WTC11 (cell line): ENCODE data around the gene RNF7. TPM values are rescaled to one million over a fixed set of nuclear protein-coding genes. Genes with fewer than 3 reads are reported as not detected.

Experiments used
- ATAC-seq: fragments of 200-7000 bp; cut with Tn5 transposase; 2 replicates; pipeline ENCODE4 v1.10.0; 2021; ENCODE audit warnings: mild to moderate bottlenecking, moderate library complexity
- CTCF ChIA-PET: fragments of 300-600 bp; sonication (Branson Sonifier 250); formaldehyde crosslinking; loops from one replicate; lab custom pipeline; 2021; ENCODE audit warnings: antibody characterized with exemption; lab: Charles Lee
- POLR2A ChIA-PET: fragments of 350-600 bp; sonication (Branson Sonifier 250); formaldehyde crosslinking; loops from one replicate; lab custom pipeline; 2021; ENCODE audit warnings: antibody characterized with exemption; lab: Charles Lee
- DNase-seq: peaks from one replicate; pipeline ENCODE4 v3.0.0; 2021; ENCODE audit warnings: low spot score
- H3K27ac Mint-ChIP-seq: 2 replicates; pipeline ENCODE4 v1.8.0; 2021; ENCODE audit warnings: mixed read lengths
- H3K27me3 Mint-ChIP-seq: 2 replicates; pipeline ENCODE4 v1.8.0; 2021; ENCODE audit warnings: low read depth, mild to moderate bottlenecking, moderate library complexity, mixed read lengths
- H3K36me3 Mint-ChIP-seq: 2 replicates; pipeline ENCODE4 v1.8.0; 2021; ENCODE audit warnings: mixed read lengths
- H3K4me1 Mint-ChIP-seq: 2 replicates; pipeline ENCODE4 v1.8.0; 2022; ENCODE audit warnings: mixed read lengths
- H3K4me3 Mint-ChIP-seq: 2 replicates; pipeline ENCODE4 v1.8.0; 2021; ENCODE audit warnings: mild to moderate bottlenecking, moderate library complexity, mixed read lengths
- H3K9me3 Mint-ChIP-seq: 2 replicates; pipeline ENCODE4 v1.8.0; 2021; ENCODE audit warnings: mixed read lengths
- ESRRA ChIP-seq: sonication (generic); formaldehyde crosslinking; IDR thresholded peaks from 2 replicates; pipeline ENCODE4 v1.8.1; 2022; ENCODE audit warnings: mild to moderate bottlenecking, missing genetic modification reagents, borderline replicate concordance
- ETV6 ChIP-seq: sonication (generic); formaldehyde crosslinking; IDR thresholded peaks from 2 replicates; pipeline ENCODE4 v1.8.1; 2022; ENCODE audit warnings: mild to moderate bottlenecking, missing genetic modification reagents
- FOXJ3 ChIP-seq: sonication (generic); formaldehyde crosslinking; IDR thresholded peaks from 2 replicates; pipeline ENCODE4 v1.9.0; 2021; ENCODE audit warnings: missing genetic modification reagents, mild to moderate bottlenecking, borderline replicate concordance
- FOXP1 ChIP-seq: sonication (generic); formaldehyde crosslinking; IDR thresholded peaks from 2 replicates; pipeline ENCODE4 v1.8.0; 2022; ENCODE audit warnings: missing genetic modification reagents, mild to moderate bottlenecking, moderate library complexity, borderline replicate concordance
- KAT7 ChIP-seq: sonication (generic); formaldehyde crosslinking; IDR thresholded peaks from 2 replicates; pipeline ENCODE4 v1.8.1; 2023; ENCODE audit warnings: missing genetic modification reagents, mild to moderate bottlenecking, borderline replicate concordance
- MYBL2 ChIP-seq: sonication (generic); formaldehyde crosslinking; IDR thresholded peaks from 2 replicates; pipeline ENCODE4 v1.8.1; 2023; ENCODE audit warnings: mild to moderate bottlenecking, moderate library complexity, missing genetic modification reagents
- PRRX2 ChIP-seq: fragments of 250-450 bp; sonication (Bioruptor Pico); IDR thresholded peaks from 2 replicates; pipeline ENCODE4 v1.8.0; 2021; ENCODE audit warnings: mild to moderate bottlenecking
- SMAD3 ChIP-seq: sonication (generic); formaldehyde crosslinking; IDR thresholded peaks from 2 replicates; pipeline ENCODE4 v1.8.0; 2022; ENCODE audit warnings: missing genetic modification reagents, mild to moderate bottlenecking, borderline replicate concordance
- SMAD4 ChIP-seq: sonication (generic); formaldehyde crosslinking; IDR thresholded peaks from 2 replicates; pipeline ENCODE4 v1.8.0; 2022; ENCODE audit warnings: mild to moderate bottlenecking, missing genetic modification reagents
- SP1 ChIP-seq: sonication (generic); formaldehyde crosslinking; conservative IDR thresholded peaks from 2 replicates; pipeline ENCODE4 v1.8.1; 2022; ENCODE audit warnings: missing genetic modification reagents
- total RNA-seq: library from RNA; stranded (reverse); gene quantifications from 3 replicates; pipeline ENCODE4 v1.2.3, GENCODE V29; 2021
- TF ChIP-seq, protein P1 (sequence below): sonication (generic); formaldehyde crosslinking; IDR thresholded peaks from 2 replicates; pipeline ENCODE4 v1.8.1; 2023; ENCODE audit warnings: mild to moderate bottlenecking, missing genetic modification reagents, borderline replicate concordance
- TF ChIP-seq, protein P2 (sequence below): sonication (generic); formaldehyde crosslinking; IDR thresholded peaks from 2 replicates; pipeline ENCODE4 v1.8.1; 2023; ENCODE audit warnings: mild to moderate bottlenecking, missing genetic modification reagents
- TF ChIP-seq, protein P3 (sequence below): sonication (generic); formaldehyde crosslinking; IDR thresholded peaks from 2 replicates; pipeline ENCODE4 v1.8.1; 2023; ENCODE audit warnings: mild to moderate bottlenecking, missing genetic modification reagents, moderate library complexity
- TF ChIP-seq, protein P4 (sequence below): sonication (generic); formaldehyde crosslinking; conservative IDR thresholded peaks from 2 replicates; pipeline ENCODE4 v1.8.1; 2023; ENCODE audit warnings: mild to moderate bottlenecking, low read depth, missing genetic modification reagents, moderate library complexity
- TF ChIP-seq, protein P5 (sequence below): sonication (generic); formaldehyde crosslinking; conservative IDR thresholded peaks from 2 replicates; pipeline ENCODE4 v1.8.1; 2022; ENCODE audit warnings: mild to moderate bottlenecking, missing genetic modification reagents
- TF ChIP-seq, protein P6 (sequence below): fragments of 250-450 bp; sonication (Bioruptor Pico); IDR thresholded peaks from 2 replicates; pipeline ENCODE4 v1.9.0; 2021; ENCODE audit warnings: mild to moderate bottlenecking
- TF ChIP-seq, protein P7 (sequence below): sonication (generic); formaldehyde crosslinking; IDR thresholded peaks from 2 replicates; pipeline ENCODE4 v1.8.1; 2022; ENCODE audit warnings: mild to moderate bottlenecking, missing genetic modification reagents, moderate library complexity, borderline replicate concordance

Gene RNF7
- total RNA-seq, 1 experiment from 2014 or later: 133 TPM

DNA sequence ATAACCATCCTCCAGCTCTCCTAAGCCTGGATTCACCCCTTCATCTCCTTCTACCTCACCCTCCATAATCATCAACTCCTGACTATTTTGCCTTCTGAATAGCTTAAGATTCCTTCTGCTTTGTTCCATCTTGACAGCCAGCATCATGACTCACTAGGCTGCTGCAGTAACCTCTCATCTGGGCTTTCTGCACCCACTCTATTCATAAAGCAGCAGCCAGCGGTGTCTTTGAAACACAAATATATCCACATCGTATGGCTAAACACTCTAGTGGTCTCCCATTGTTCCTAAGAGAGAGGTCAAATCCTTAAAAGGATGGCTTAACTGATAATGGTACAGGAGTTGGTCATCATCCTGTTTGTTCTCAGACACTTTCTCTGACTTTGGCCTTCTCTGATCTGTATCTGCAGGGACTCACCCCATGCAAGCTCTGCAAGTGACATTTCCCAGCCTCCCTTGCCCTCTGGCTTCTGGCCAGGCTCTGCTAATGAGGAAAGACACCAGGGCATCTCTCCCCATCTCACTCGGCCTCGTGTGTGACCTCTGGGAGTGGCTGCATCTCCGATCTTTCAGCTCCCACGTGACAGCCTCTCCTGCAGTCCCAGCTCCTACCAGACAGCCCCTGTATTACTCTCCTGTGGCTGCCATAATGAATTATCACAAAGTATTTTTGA is 31.3 kb downstream of the RNF7 start (continued):
- TF ChIP-seq, protein P1, sequence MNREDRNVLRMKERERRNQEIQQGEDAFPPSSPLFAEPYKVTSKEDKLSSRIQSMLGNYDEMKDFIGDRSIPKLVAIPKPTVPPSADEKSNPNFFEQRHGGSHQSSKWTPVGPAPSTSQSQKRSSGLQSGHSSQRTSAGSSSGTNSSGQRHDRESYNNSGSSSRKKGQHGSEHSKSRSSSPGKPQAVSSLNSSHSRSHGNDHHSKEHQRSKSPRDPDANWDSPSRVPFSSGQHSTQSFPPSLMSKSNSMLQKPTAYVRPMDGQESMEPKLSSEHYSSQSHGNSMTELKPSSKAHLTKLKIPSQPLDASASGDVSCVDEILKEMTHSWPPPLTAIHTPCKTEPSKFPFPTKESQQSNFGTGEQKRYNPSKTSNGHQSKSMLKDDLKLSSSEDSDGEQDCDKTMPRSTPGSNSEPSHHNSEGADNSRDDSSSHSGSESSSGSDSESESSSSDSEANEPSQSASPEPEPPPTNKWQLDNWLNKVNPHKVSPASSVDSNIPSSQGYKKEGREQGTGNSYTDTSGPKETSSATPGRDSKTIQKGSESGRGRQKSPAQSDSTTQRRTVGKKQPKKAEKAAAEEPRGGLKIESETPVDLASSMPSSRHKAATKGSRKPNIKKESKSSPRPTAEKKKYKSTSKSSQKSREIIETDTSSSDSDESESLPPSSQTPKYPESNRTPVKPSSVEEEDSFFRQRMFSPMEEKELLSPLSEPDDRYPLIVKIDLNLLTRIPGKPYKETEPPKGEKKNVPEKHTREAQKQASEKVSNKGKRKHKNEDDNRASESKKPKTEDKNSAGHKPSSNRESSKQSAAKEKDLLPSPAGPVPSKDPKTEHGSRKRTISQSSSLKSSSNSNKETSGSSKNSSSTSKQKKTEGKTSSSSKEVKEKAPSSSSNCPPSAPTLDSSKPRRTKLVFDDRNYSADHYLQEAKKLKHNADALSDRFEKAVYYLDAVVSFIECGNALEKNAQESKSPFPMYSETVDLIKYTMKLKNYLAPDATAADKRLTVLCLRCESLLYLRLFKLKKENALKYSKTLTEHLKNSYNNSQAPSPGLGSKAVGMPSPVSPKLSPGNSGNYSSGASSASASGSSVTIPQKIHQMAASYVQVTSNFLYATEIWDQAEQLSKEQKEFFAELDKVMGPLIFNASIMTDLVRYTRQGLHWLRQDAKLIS (CRISPR knock-in tag): no peak
- no peak for TF ChIP-seq ETV6 (CRISPR knock-in tag)
- TF ChIP-seq PRRX2 (CRISPR knock-in tag): no peak
- TF ChIP-seq SP1 (CRISPR knock-in tag): no peak
- TF ChIP-seq, protein P2, sequence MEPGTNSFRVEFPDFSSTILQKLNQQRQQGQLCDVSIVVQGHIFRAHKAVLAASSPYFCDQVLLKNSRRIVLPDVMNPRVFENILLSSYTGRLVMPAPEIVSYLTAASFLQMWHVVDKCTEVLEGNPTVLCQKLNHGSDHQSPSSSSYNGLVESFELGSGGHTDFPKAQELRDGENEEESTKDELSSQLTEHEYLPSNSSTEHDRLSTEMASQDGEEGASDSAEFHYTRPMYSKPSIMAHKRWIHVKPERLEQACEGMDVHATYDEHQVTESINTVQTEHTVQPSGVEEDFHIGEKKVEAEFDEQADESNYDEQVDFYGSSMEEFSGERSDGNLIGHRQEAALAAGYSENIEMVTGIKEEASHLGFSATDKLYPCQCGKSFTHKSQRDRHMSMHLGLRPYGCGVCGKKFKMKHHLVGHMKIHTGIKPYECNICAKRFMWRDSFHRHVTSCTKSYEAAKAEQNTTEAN: no peak
- no peak for TF ChIP-seq FOXP1 (CRISPR knock-in tag)
- TF ChIP-seq, protein P3, sequence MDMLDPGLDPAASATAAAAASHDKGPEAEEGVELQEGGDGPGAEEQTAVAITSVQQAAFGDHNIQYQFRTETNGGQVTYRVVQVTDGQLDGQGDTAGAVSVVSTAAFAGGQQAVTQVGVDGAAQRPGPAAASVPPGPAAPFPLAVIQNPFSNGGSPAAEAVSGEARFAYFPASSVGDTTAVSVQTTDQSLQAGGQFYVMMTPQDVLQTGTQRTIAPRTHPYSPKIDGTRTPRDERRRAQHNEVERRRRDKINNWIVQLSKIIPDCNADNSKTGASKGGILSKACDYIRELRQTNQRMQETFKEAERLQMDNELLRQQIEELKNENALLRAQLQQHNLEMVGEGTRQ: no peak

DNA sequence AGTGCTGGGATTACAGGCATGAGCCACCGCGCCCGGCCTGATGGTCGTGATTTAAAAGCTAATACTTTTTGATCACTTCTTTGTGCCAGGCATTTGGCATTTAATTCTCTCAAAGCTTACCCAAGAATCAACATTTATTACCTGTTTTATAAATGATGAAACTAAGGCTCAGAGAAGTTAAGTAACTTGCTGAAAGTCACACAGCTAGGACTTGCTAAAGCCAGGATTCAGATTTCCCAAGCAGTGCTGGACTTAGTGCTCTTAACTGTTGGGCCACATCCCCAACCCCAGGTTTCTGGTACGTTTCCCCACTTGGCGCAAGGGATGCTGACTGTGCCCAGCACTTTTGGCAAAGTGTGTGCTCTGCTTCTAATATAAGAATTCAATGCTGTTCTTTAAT is 35.6 kb downstream of the RNF7 start:
- Mint-ChIP-seq H3K4me3 (no peak overlapping the region), H3K27ac (no peak overlapping the region), H3K36me3 (no peaks in the 10 kb centered on the region), H3K27me3 (peaks cover 12% of the 10 kb centered on the region), H3K9me3 (peaks cover 4% of the 10 kb centered on the region; the same call in 1 of the 2 replicates), H3K4me1 (no peaks in the 10 kb centered on the region)
- ChIA-PET POLR2A (no interaction called here), CTCF (no interaction called here)
- ATAC-seq (no peak), DNase-seq (no peak)
- TF ChIP-seq SMAD3 (CRISPR knock-in tag) (no peak), SMAD4 (no peak), FOXJ3 (no peak), MYBL2 (CRISPR knock-in tag) (no peak), KAT7 (CRISPR knock-in tag) (no peak), ESRRA (CRISPR knock-in tag) (no peak)
- TF ChIP-seq, protein P4, sequence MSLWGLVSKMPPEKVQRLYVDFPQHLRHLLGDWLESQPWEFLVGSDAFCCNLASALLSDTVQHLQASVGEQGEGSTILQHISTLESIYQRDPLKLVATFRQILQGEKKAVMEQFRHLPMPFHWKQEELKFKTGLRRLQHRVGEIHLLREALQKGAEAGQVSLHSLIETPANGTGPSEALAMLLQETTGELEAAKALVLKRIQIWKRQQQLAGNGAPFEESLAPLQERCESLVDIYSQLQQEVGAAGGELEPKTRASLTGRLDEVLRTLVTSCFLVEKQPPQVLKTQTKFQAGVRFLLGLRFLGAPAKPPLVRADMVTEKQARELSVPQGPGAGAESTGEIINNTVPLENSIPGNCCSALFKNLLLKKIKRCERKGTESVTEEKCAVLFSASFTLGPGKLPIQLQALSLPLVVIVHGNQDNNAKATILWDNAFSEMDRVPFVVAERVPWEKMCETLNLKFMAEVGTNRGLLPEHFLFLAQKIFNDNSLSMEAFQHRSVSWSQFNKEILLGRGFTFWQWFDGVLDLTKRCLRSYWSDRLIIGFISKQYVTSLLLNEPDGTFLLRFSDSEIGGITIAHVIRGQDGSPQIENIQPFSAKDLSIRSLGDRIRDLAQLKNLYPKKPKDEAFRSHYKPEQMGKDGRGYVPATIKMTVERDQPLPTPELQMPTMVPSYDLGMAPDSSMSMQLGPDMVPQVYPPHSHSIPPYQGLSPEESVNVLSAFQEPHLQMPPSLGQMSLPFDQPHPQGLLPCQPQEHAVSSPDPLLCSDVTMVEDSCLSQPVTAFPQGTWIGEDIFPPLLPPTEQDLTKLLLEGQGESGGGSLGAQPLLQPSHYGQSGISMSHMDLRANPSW: no peak
- TF ChIP-seq, protein P5, sequence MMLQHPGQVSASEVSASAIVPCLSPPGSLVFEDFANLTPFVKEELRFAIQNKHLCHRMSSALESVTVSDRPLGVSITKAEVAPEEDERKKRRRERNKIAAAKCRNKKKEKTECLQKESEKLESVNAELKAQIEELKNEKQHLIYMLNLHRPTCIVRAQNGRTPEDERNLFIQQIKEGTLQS (CRISPR knock-in tag): no peak
- TF ChIP-seq, protein P6, sequence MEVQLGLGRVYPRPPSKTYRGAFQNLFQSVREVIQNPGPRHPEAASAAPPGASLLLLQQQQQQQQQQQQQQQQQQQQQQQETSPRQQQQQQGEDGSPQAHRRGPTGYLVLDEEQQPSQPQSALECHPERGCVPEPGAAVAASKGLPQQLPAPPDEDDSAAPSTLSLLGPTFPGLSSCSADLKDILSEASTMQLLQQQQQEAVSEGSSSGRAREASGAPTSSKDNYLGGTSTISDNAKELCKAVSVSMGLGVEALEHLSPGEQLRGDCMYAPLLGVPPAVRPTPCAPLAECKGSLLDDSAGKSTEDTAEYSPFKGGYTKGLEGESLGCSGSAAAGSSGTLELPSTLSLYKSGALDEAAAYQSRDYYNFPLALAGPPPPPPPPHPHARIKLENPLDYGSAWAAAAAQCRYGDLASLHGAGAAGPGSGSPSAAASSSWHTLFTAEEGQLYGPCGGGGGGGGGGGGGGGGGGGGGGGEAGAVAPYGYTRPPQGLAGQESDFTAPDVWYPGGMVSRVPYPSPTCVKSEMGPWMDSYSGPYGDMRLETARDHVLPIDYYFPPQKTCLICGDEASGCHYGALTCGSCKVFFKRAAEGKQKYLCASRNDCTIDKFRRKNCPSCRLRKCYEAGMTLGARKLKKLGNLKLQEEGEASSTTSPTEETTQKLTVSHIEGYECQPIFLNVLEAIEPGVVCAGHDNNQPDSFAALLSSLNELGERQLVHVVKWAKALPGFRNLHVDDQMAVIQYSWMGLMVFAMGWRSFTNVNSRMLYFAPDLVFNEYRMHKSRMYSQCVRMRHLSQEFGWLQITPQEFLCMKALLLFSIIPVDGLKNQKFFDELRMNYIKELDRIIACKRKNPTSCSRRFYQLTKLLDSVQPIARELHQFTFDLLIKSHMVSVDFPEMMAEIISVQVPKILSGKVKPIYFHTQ (CRISPR knock-in tag): no peak
- TF ChIP-seq, protein P7, sequence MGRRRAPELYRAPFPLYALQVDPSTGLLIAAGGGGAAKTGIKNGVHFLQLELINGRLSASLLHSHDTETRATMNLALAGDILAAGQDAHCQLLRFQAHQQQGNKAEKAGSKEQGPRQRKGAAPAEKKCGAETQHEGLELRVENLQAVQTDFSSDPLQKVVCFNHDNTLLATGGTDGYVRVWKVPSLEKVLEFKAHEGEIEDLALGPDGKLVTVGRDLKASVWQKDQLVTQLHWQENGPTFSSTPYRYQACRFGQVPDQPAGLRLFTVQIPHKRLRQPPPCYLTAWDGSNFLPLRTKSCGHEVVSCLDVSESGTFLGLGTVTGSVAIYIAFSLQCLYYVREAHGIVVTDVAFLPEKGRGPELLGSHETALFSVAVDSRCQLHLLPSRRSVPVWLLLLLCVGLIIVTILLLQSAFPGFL (CRISPR knock-in tag): no peak
